ENCODE results near the gene ZDHHC11B.
"Not testable (repeated sequence)": the region's sequence is repeated elsewhere in the genome, so short reads cannot be mapped to it uniquely, and the experiment has no call there.

ZDHHC11B gene

GRCh38 chr5:683551-684481 is 100.7 kb downstream of the ZDHHC11B start:
- peak; percentile 12 for DNase-seq

- DNase-seq = not testable (repeated sequence)
Measured at GRCh38 chr5:682651-683358, 101.7 kb downstream of the ZDHHC11B start.

GRCh38 chr5:682216-682615 is 102.3 kb downstream of the ZDHHC11B start:
- DNase-seq = not testable (repeated sequence)

- peak; percentile 12 for DNase-seq
Measured at GRCh38 chr5:681317-682191, 103.0 kb downstream of the ZDHHC11B start.

GRCh38 chr5:680836-681235 is 103.7 kb downstream of the ZDHHC11B start:
- not testable (repeated sequence) for DNase-seq

GRCh38 chr5:680118-680795 is 104.3 kb downstream of the ZDHHC11B start:
- not testable (repeated sequence) for DNase-seq

GRCh38 chr5:679166-679895 is 105.2 kb downstream of the ZDHHC11B start:
- not testable (repeated sequence) for DNase-seq

- not testable (repeated sequence) for DNase-seq
Measured at GRCh38 chr5:678521-678920, 106.0 kb downstream of the ZDHHC11B start.

GRCh38 chr5:677131-678101 is 107.1 kb downstream of the ZDHHC11B start:
- no peak for DNase-seq

- DNase-seq = no peak
Measured at GRCh38 chr5:676699-677076, 107.8 kb downstream of the ZDHHC11B start.

- peak; percentile 9 for DNase-seq
Measured at GRCh38 chr5:675871-676698, 108.4 kb downstream of the ZDHHC11B start.

- DNase-seq = peak; percentile 7
Measured at GRCh38 chr5:675111-675870, 109.2 kb downstream of the ZDHHC11B start.

GRCh38 chr5:674630-675011 is 109.9 kb downstream of the ZDHHC11B start:
- peak; percentile 11 for DNase-seq

- DNase-seq = no peak
Measured at GRCh38 chr5:673831-674629, 110.5 kb downstream of the ZDHHC11B start.

GRCh38 chr5:673161-673830 is 111.2 kb downstream of the ZDHHC11B start:
- DNase-seq = no peak

- DNase-seq = peak; percentile 65
Measured at GRCh38 chr5:672329-673160, 112.0 kb downstream of the ZDHHC11B start.

All from activated CD8-positive, alpha-beta memory T cell treated with anti-CD3 and anti-CD28 coated beads, Interleukin-2, amount 50 U/mL, for 4 hours (primary cell).